Neural progenitor cell (in vitro differentiated cells): Measurements from ENCODE around the gene RFX7.

Source experiments
- EZH2 ChIP-seq: fragments of 200-600 bp; sonication (generic); IDR thresholded peaks from 2 replicates; pipeline ENCODE4 v1.6.1; 2017; ENCODE audit warnings: antibody characterized with exemption, mild to moderate bottlenecking, moderate library complexity
- EZH2phosphoT487 ChIP-seq: fragments of 200-600 bp; sonication (generic); IDR thresholded peaks from 2 replicates; pipeline ENCODE4 v1.6.1; 2017; ENCODE audit warnings: antibody characterized with exemption
- TF ChIP-seq, protein P1 (sequence below): fragments of 200-600 bp; sonication (generic); IDR thresholded peaks from 2 replicates; pipeline ENCODE4 v1.5.1; 2017; ENCODE audit warnings: antibody characterized with exemption, mild to moderate bottlenecking

DNA sequence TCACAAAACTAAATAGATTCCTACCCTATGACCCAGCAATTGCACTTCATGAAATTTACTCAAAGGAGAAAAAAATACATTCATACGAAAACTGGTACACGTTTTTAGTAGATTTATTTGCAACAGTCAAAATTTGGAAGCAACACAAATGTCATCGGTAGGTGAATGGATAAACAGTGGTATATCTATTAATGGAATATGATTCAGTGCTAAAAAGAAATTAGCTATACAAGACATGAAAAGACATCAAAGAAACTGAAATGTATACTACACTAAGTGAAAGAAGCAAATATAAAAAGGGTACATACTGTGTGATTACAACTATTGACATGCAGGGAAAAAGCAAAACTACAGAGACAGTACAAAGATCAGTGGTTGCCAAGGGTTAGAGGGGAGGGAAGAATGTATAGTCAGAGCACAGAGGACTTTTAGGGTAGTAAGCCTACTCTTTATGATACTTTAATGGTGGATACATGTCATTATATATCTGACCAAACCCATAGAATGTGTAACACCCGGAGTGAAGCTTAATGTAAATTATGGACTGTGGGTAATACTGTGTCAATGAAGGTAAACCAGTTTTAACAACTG lies 31.6 kb downstream of the RFX7 start:
- TF ChIP-seq, protein P1, sequence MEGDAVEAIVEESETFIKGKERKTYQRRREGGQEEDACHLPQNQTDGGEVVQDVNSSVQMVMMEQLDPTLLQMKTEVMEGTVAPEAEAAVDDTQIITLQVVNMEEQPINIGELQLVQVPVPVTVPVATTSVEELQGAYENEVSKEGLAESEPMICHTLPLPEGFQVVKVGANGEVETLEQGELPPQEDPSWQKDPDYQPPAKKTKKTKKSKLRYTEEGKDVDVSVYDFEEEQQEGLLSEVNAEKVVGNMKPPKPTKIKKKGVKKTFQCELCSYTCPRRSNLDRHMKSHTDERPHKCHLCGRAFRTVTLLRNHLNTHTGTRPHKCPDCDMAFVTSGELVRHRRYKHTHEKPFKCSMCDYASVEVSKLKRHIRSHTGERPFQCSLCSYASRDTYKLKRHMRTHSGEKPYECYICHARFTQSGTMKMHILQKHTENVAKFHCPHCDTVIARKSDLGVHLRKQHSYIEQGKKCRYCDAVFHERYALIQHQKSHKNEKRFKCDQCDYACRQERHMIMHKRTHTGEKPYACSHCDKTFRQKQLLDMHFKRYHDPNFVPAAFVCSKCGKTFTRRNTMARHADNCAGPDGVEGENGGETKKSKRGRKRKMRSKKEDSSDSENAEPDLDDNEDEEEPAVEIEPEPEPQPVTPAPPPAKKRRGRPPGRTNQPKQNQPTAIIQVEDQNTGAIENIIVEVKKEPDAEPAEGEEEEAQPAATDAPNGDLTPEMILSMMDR: no peak
- TF ChIP-seq EZH2phosphoT487 (no peak), EZH2 (no peak)
